HEK293 (cell line): Measurements from ENCODE around the gene TRAF2.

ENCODE experiments used
- BCL11B ChIP-seq: fragments of 450-650 bp; formaldehyde crosslinking; IDR thresholded peaks from 2 replicates; pipeline ENCODE4 v1.5.1; 2016; ENCODE audit warnings: low read depth, missing biosample characterization, missing genetic modification characterization
- IKZF3 ChIP-seq: fragments of 450-650 bp; IDR thresholded peaks from 2 replicates; pipeline ENCODE4 v1.5.0; 2018; ENCODE audit warnings: missing biosample characterization, mild to moderate bottlenecking, missing genetic modification characterization, moderate library complexity
- KLF10 ChIP-seq: fragments of 450-650 bp; IDR thresholded peaks from 2 replicates; pipeline ENCODE4 v1.5.1; 2018; ENCODE audit warnings: missing biosample characterization, mild to moderate bottlenecking, missing genetic modification characterization
- OSR2 ChIP-seq: fragments of 450-650 bp; formaldehyde crosslinking; IDR thresholded peaks from 2 replicates; pipeline ENCODE4 v1.5.1; 2016; ENCODE audit warnings: missing biosample characterization, missing genetic modification characterization
- PRDM1 ChIP-seq: fragments of 450-650 bp; formaldehyde crosslinking; IDR thresholded peaks from 2 replicates; pipeline ENCODE4; 2016; ENCODE audit warnings: missing biosample characterization, missing genetic modification characterization
- REPIN1 ChIP-seq: fragments of 450-650 bp; formaldehyde crosslinking; IDR thresholded peaks from 2 replicates; pipeline ENCODE4 v1.5.1; 2017; ENCODE audit warnings: missing biosample characterization, missing genetic modification characterization, low read depth
- SETDB1 ChIP-seq: IDR thresholded peaks from one replicate; pipeline ENCODE4 v1.6.1; 2017; ENCODE audit warnings: mild to moderate bottlenecking, low read length, moderate library complexity, mixed read lengths; ENCODE audit not compliant: insufficient read length
- SP2 ChIP-seq: fragments of 450-650 bp; formaldehyde crosslinking; IDR thresholded peaks from 2 replicates; pipeline ENCODE4 v1.5.1; 2016; ENCODE audit warnings: missing biosample characterization, missing genetic modification characterization
- TCF7L2 ChIP-seq: IDR thresholded peaks from 2 replicates; pipeline ENCODE4 v1.6.1; 2011; ENCODE audit warnings: low read depth, mild to moderate bottlenecking, inconsistent platforms, low read length, moderate library complexity, borderline replicate concordance
- TRIM28 ChIP-seq: IDR thresholded peaks from 2 replicates; pipeline ENCODE4 v1.6.1; 2011; ENCODE audit warnings: low read length, control low read depth, borderline replicate concordance
- WT1 ChIP-seq: fragments of 450-650 bp; formaldehyde crosslinking; IDR thresholded peaks from 2 replicates; pipeline ENCODE4 v1.5.1; 2016; ENCODE audit warnings: missing biosample characterization, missing genetic modification characterization
- ZBTB1 ChIP-seq: fragments of 450-650 bp; formaldehyde crosslinking; IDR thresholded peaks from 2 replicates; pipeline ENCODE4 v1.5.1; 2016; ENCODE audit warnings: missing biosample characterization, missing genetic modification characterization
- ZBTB20 ChIP-seq: fragments of 450-650 bp; formaldehyde crosslinking; IDR thresholded peaks from 2 replicates; pipeline ENCODE4 v1.5.1; 2016; ENCODE audit warnings: missing biosample characterization, missing genetic modification characterization
- ZBTB7A ChIP-seq: fragments of 450-650 bp; formaldehyde crosslinking; IDR thresholded peaks from 2 replicates; pipeline ENCODE4 v1.5.1; 2016; ENCODE audit warnings: low read depth, missing biosample characterization, missing genetic modification characterization
- ZFP69B ChIP-seq: fragments of 450-650 bp; formaldehyde crosslinking; IDR thresholded peaks from 2 replicates; pipeline ENCODE4 v1.5.1; 2016; ENCODE audit warnings: missing biosample characterization, missing genetic modification characterization
- ZNF121 ChIP-seq: fragments of 450-650 bp; formaldehyde crosslinking; IDR thresholded peaks from 2 replicates; pipeline ENCODE4 v1.5.1; 2016; ENCODE audit warnings: missing biosample characterization, missing genetic modification characterization
- ZNF16 ChIP-seq: fragments of 450-650 bp; formaldehyde crosslinking; IDR thresholded peaks from 2 replicates; pipeline ENCODE4 v1.5.1; 2016; ENCODE audit warnings: low read depth, missing biosample characterization, missing genetic modification characterization
- ZNF23 ChIP-seq: fragments of 450-650 bp; formaldehyde crosslinking; IDR thresholded peaks from 2 replicates; pipeline ENCODE4 v1.5.1; 2016; ENCODE audit warnings: missing biosample characterization, missing genetic modification characterization, borderline replicate concordance
- ZNF248 ChIP-seq: fragments of 450-650 bp; formaldehyde crosslinking; IDR thresholded peaks from 2 replicates; pipeline ENCODE4 v1.5.1; 2017; ENCODE audit warnings: missing biosample characterization, missing genetic modification characterization
- ZNF341 ChIP-seq: fragments of 450-650 bp; formaldehyde crosslinking; IDR thresholded peaks from 2 replicates; pipeline ENCODE4; 2016; ENCODE audit warnings: low read depth, missing biosample characterization, missing genetic modification characterization
- ZNF394 ChIP-seq: fragments of 450-650 bp; formaldehyde crosslinking; IDR thresholded peaks from 2 replicates; pipeline ENCODE4 v1.5.1; 2016; ENCODE audit warnings: missing biosample characterization, missing genetic modification characterization, mild to moderate bottlenecking, moderate library complexity, borderline replicate concordance
- ZNF433 ChIP-seq: fragments of 450-650 bp; formaldehyde crosslinking; IDR thresholded peaks from 2 replicates; pipeline ENCODE4 v1.5.1; 2016; ENCODE audit warnings: missing biosample characterization, missing genetic modification characterization, low read depth
- ZNF510 ChIP-seq: fragments of 450-650 bp; formaldehyde crosslinking; IDR thresholded peaks from 2 replicates; pipeline ENCODE4 v1.5.1; 2018; ENCODE audit warnings: mild to moderate bottlenecking, missing genetic modification characterization, missing biosample characterization; ENCODE audit not compliant: insufficient replicate concordance
- ZNF623 ChIP-seq: fragments of 450-650 bp; formaldehyde crosslinking; IDR thresholded peaks from 2 replicates; pipeline ENCODE4 v1.5.1; 2016; ENCODE audit warnings: missing biosample characterization, missing genetic modification characterization
- ZNF629 ChIP-seq: fragments of 450-650 bp; formaldehyde crosslinking; IDR thresholded peaks from 2 replicates; pipeline ENCODE4 v1.5.1; 2017; ENCODE audit warnings: missing biosample characterization, missing genetic modification characterization
- ZNF658 ChIP-seq: fragments of 450-650 bp; formaldehyde crosslinking; IDR thresholded peaks from 2 replicates; pipeline ENCODE4; 2016; ENCODE audit warnings: missing biosample characterization, missing genetic modification characterization
- ZNF660 ChIP-seq: fragments of 450-650 bp; IDR thresholded peaks from 2 replicates; pipeline ENCODE4 v1.5.1; 2018; ENCODE audit warnings: missing biosample characterization, mild to moderate bottlenecking, missing genetic modification characterization
- ZNF747 ChIP-seq: fragments of 450-650 bp; formaldehyde crosslinking; IDR thresholded peaks from 2 replicates; pipeline ENCODE4 v1.5.1; 2016; ENCODE audit warnings: missing biosample characterization, missing genetic modification characterization
- ZNF768 ChIP-seq: fragments of 450-650 bp; formaldehyde crosslinking; IDR thresholded peaks from 2 replicates; pipeline ENCODE4 v1.5.1; 2018; ENCODE audit warnings: missing biosample characterization, mild to moderate bottlenecking, missing genetic modification characterization
- ZNF776 ChIP-seq: fragments of 450-650 bp; formaldehyde crosslinking; IDR thresholded peaks from 2 replicates; pipeline ENCODE4 v1.5.0; 2017; ENCODE audit warnings: missing biosample characterization, missing genetic modification characterization, borderline replicate concordance
- ZNF830 ChIP-seq: fragments of 450-650 bp; IDR thresholded peaks from 2 replicates; pipeline ENCODE4 v1.5.0; 2018; ENCODE audit warnings: missing biosample characterization, missing genetic modification characterization, low read depth, mild to moderate bottlenecking, moderate library complexity
- ZNF837 ChIP-seq: fragments of 450-650 bp; formaldehyde crosslinking; IDR thresholded peaks from 2 replicates; pipeline ENCODE4 v1.5.1; 2016; ENCODE audit warnings: missing biosample characterization, missing genetic modification characterization
- TF ChIP-seq, protein P1 (sequence below): fragments of 450-650 bp; formaldehyde crosslinking; IDR thresholded peaks from 2 replicates; pipeline ENCODE4 v1.5.1; 2016; ENCODE audit warnings: missing biosample characterization, missing genetic modification characterization
- TF ChIP-seq, protein P2 (sequence below): sonication (generic); formaldehyde crosslinking; IDR thresholded peaks from 2 replicates; pipeline ENCODE4 v1.8.1; 2022; ENCODE audit warnings: mild to moderate bottlenecking, moderate library complexity, missing genetic modification reagents
- TF ChIP-seq, protein P3 (sequence below): fragments of 450-650 bp; formaldehyde crosslinking; IDR thresholded peaks from 2 replicates; pipeline ENCODE4 v1.5.1; 2017; ENCODE audit warnings: missing biosample characterization, missing genetic modification characterization
- TF ChIP-seq, protein P4 (sequence below): fragments of 450-650 bp; formaldehyde crosslinking; IDR thresholded peaks from 2 replicates; pipeline ENCODE4 v1.5.1; 2016; ENCODE audit warnings: missing biosample characterization, missing genetic modification characterization

The TRAF2 gene

DNA sequence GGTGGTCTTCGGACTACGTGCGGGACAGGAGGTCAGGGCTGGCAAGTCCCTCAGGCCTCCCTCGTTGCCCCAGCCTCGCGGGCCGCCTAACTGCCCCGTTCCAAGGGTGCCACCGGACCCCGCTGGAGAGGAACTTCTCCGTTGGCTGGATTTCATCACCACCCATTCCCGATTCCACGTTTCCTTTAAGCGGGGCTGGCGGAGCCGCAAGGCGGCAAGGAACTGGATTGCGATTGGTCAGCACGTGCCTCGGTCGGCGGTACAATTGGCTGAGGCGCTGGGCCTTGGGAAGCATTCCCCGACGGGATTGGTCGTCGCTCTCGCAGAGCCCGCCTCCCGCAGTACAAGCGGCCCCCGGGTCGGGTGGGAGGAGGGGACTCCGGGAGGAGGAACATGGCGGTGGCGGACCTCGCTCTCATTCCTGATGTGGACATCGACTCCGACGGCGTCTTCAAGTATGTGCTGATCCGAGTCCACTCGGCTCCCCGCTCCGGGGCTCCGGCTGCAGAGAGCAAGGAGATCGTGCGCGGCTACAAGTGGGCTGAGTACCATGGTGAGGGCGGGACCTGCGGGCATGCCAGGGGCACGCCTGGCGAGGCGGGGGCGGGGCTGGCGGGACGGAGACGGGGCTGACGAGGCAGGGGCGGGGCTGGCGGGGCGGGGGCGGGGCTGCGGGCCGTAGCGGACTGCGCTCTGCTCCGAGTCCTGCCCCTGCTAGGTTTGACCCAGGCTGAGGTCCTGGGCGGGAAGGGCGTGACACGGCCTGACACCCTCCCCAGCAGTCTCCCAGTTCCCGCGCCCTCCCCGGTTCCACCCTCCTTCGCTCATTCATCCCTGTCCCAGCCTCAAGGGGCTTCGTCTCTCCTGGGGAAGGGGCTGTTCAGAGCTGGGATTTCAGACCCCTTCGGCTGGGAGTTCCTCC is 37.0 kb upstream of the TRAF2 start, which contains the start of gene PHPT1 (continued):
- TF ChIP-seq, protein P1, sequence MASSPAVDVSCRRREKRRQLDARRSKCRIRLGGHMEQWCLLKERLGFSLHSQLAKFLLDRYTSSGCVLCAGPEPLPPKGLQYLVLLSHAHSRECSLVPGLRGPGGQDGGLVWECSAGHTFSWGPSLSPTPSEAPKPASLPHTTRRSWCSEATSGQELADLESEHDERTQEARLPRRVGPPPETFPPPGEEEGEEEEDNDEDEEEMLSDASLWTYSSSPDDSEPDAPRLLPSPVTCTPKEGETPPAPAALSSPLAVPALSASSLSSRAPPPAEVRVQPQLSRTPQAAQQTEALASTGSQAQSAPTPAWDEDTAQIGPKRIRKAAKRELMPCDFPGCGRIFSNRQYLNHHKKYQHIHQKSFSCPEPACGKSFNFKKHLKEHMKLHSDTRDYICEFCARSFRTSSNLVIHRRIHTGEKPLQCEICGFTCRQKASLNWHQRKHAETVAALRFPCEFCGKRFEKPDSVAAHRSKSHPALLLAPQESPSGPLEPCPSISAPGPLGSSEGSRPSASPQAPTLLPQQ = peak; percentile 89
- no peak for TF ChIP-seq SETDB1
- TF ChIP-seq ZNF510 = no peak
- TF ChIP-seq, protein P2, sequence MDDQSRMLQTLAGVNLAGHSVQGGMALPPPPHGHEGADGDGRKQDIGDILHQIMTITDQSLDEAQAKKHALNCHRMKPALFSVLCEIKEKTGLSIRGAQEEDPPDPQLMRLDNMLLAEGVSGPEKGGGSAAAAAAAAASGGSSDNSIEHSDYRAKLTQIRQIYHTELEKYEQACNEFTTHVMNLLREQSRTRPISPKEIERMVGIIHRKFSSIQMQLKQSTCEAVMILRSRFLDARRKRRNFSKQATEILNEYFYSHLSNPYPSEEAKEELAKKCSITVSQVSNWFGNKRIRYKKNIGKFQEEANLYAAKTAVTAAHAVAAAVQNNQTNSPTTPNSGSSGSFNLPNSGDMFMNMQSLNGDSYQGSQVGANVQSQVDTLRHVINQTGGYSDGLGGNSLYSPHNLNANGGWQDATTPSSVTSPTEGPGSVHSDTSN = no peak; the same call in 1 of the 2 replicates
- no peak for TF ChIP-seq ZNF623
- TF ChIP-seq IKZF3 (tag by site-specific recombination) = peak; percentile 98
- TF ChIP-seq TCF7L2 = no peak
- TF ChIP-seq ZBTB7A (tag by site-specific recombination) = peak; percentile 65; the same call in 1 of the 2 replicates
- no peak for TF ChIP-seq REPIN1 (tag by site-specific recombination)
- TF ChIP-seq ZNF830 = no peak
- TF ChIP-seq KLF10 = peak; percentile 90
- TF ChIP-seq ZNF629 (tag by site-specific recombination) = peak; percentile 41; the same call in 1 of the 2 replicates
- TF ChIP-seq ZNF768 (tag by site-specific recombination) = no peak
- TF ChIP-seq ZNF341 (tag by site-specific recombination) = 0 out of 2 replicates have a peak, but pooled peaks have one; percentile 8
- TF ChIP-seq WT1 (tag by site-specific recombination) = peak; percentile 51; the same call in 1 of the 2 replicates
- no peak for TF ChIP-seq PRDM1 (tag by site-specific recombination)
- TF ChIP-seq ZNF394 (tag by site-specific recombination) = no peak
- TF ChIP-seq BCL11B (tag by site-specific recombination) = no peak; the same call in 1 of the 2 replicates
- no peak for TF ChIP-seq ZNF837 (tag by site-specific recombination)
- TF ChIP-seq ZNF433 (tag by site-specific recombination) = no peak
- TF ChIP-seq OSR2 (tag by site-specific recombination) = no peak
- TF ChIP-seq SP2 (tag by site-specific recombination) = peak; percentile 96
- TF ChIP-seq ZNF776 (tag by site-specific recombination) = no peak
- TF ChIP-seq ZBTB1 (tag by site-specific recombination) = no peak
- TF ChIP-seq ZNF660 (tag by site-specific recombination) = peak; percentile 9; the same call in 1 of the 2 replicates
- TF ChIP-seq ZNF658 (tag by site-specific recombination) = no peak
- TF ChIP-seq ZNF16 (tag by site-specific recombination) = no peak
- TF ChIP-seq ZBTB20 (tag by site-specific recombination) = peak; percentile 17; the same call in 1 of the 2 replicates
- TF ChIP-seq, protein P3, sequence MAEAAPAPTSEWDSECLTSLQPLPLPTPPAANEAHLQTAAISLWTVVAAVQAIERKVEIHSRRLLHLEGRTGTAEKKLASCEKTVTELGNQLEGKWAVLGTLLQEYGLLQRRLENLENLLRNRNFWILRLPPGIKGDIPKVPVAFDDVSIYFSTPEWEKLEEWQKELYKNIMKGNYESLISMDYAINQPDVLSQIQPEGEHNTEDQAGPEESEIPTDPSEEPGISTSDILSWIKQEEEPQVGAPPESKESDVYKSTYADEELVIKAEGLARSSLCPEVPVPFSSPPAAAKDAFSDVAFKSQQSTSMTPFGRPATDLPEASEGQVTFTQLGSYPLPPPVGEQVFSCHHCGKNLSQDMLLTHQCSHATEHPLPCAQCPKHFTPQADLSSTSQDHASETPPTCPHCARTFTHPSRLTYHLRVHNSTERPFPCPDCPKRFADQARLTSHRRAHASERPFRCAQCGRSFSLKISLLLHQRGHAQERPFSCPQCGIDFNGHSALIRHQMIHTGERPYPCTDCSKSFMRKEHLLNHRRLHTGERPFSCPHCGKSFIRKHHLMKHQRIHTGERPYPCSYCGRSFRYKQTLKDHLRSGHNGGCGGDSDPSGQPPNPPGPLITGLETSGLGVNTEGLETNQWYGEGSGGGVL (tag by site-specific recombination) = peak; percentile 81
- no peak for TF ChIP-seq ZNF23 (tag by site-specific recombination)
- no peak for TF ChIP-seq ZNF248 (tag by site-specific recombination)
- TF ChIP-seq ZFP69B = peak; percentile 80
- no peak for TF ChIP-seq ZNF121 (tag by site-specific recombination)
- no peak for TF ChIP-seq TRIM28
- TF ChIP-seq ZNF747 = no peak
- TF ChIP-seq, protein P4, sequence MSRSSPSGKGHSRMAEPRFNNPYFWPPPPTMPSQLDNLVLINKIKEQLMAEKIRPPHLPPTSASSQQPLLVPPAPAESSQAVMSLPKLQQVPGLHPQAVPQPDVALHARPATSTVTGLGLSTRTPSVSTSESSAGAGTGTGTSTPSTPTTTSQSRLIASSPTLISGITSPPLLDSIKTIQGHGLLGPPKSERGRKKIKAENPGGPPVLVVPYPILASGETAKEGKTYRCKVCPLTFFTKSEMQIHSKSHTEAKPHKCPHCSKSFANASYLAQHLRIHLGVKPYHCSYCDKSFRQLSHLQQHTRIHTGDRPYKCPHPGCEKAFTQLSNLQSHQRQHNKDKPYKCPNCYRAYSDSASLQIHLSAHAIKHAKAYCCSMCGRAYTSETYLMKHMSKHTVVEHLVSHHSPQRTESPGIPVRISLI = no peak
